Activated CD8-positive, alpha-beta T cell treated with anti-CD3 and anti-CD28 coated beads for 36 hours (primary cell): ENCODE data around the gene BTG4. TPM values are rescaled to one million over a fixed set of nuclear protein-coding genes. Genes with fewer than 3 reads are reported as not detected.
A peak's percentile ranks its signal among the peaks of the same experiment; 100 is the strongest.

Source experiments
- ATAC-seq: fragments of 200-7000 bp; cut with Tn5 transposase; one replicate; pipeline ENCODE4 v1.10.0; 2021; ENCODE audit warnings: mild to moderate bottlenecking, moderate library complexity
- CTCF ChIA-PET: fragments of 350-600 bp; sonication (Branson Sonifier 250); formaldehyde crosslinking; loops from one replicate; lab custom pipeline; 2021; ENCODE audit warnings: antibody characterized with exemption; lab: Charles Lee
- POLR2A ChIA-PET: fragments of 350-600 bp; sonication (Branson Sonifier 250); formaldehyde crosslinking; loops from one replicate; lab custom pipeline; 2021; ENCODE audit warnings: antibody characterized with exemption; lab: Charles Lee
- DNase-seq: peaks from one replicate; pipeline ENCODE4 v3.0.0-alpha.2; 2020
- H3K27ac Mint-ChIP-seq: one replicate; pipeline ENCODE4 v1.8.0; 2021; ENCODE audit warnings: mild to moderate bottlenecking, mixed read lengths
- H3K27me3 Mint-ChIP-seq: one replicate; pipeline ENCODE4 v1.8.0; 2021; ENCODE audit warnings: mixed read lengths
- H3K36me3 Mint-ChIP-seq: one replicate; pipeline ENCODE4 v1.8.0; 2021; ENCODE audit warnings: low read depth, mixed read lengths
- H3K4me1 Mint-ChIP-seq: one replicate; pipeline ENCODE4 v1.8.0; 2021; ENCODE audit warnings: low read depth, mixed read lengths
- H3K4me3 Mint-ChIP-seq: one replicate; pipeline ENCODE4 v1.8.0; 2021; ENCODE audit warnings: mild to moderate bottlenecking, moderate library complexity, mixed read lengths
- H3K9me3 Mint-ChIP-seq: one replicate; pipeline ENCODE4 v1.8.0; 2021; ENCODE audit warnings: mixed read lengths
- intact Hi-C: fragments of 100-400 bp; cut with micrococcal nuclease; formaldehyde crosslinking; loops from one replicate; pipeline ENCODE4 v1.10.0; 2022
- total RNA-seq, 2 experiments: library from RNA; stranded (reverse); gene quantifications; one replicate each; pipeline ENCODE4 v1.2.3, GENCODE V29; 2021
- TF ChIP-seq, protein P1 (sequence below): fragments of 200-600 bp; IDR thresholded peaks from one replicate; pipeline ENCODE4 v1.8.0; 2022; ENCODE audit warnings: antibody characterized with exemption, mild to moderate bottlenecking

The BTG4 gene
- under 1 TPM; 0.36 to 0.98 TPM for total RNA-seq

DNA sequence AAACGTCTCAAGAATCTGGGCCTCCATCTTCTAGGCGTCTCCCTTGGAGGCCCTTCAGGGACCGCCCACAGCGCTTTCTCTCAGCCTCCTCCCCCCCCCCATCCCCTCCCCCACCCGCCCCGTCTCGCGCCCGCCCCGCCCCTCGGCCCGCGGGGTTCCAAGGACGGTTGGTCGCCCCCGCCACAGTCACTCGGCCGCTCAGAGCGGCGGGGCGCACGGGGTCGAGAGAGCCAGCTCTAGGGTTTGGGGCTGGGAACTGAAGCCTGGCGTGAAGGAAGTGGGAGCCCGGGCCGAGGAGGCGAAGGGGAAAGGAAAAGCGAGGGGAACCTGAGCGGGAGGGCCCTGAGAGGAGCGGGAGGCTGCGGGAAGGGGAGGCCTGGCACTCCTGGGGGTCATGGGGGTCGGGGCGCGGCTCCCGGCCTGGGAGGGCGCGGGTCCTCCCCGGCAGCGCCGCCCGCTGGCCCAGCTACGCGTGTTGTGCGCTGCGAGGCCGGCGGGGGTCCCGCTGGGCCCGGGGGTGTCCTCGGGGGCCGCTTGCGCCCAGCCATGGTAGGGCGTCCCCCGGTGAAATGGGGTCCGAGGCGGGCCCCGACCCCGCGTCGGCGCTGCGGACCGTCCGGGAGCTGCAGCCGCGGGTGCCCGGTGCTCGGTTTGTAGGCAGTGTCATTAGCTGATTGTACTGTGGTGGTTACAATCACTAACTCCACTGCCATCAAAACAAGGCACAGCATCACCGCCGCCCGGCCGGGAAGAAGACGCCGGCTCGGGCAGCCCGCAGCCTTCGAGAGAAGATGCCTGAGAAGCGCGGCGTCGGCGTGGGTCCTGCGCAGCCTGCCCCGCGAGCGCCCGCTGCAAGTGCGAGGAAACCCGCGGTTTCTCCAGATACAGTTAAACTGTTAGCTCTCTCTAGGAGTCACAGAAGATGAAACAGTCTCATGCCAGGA lies at the start of gene BTG4:
BTG4 (minus strand) TSS at position 91 of the 944 bp plus-strand sequence. CDS start 13,610 bp downstream, outside the sequence.
- POLR2A ChIA-PET = interaction anchor here (0.5 to 2.0 kb wide), 6 partner anchors 12 to 66 kb away, joined by 3 to 10 read pairs (median 4); no protein-coding TSS in a partner anchor
- CTCF ChIA-PET = interaction anchor here (0.8 to 2.3 kb wide), 12 partner anchors 10 to 92 kb away, joined by 3 to 11 read pairs (median 4); no protein-coding TSS in a partner anchor
- peak within 1 kb of the TSS; percentile 79 for H3K27ac Mint-ChIP-seq
- peaks cover 14% of the 10 kb centered on the region for H3K4me1 Mint-ChIP-seq
- intact Hi-C loops = no loop called here
- DNase-seq (peak; percentile 54), ATAC-seq (peak; percentile 59)
- TF ChIP-seq, protein P1, sequence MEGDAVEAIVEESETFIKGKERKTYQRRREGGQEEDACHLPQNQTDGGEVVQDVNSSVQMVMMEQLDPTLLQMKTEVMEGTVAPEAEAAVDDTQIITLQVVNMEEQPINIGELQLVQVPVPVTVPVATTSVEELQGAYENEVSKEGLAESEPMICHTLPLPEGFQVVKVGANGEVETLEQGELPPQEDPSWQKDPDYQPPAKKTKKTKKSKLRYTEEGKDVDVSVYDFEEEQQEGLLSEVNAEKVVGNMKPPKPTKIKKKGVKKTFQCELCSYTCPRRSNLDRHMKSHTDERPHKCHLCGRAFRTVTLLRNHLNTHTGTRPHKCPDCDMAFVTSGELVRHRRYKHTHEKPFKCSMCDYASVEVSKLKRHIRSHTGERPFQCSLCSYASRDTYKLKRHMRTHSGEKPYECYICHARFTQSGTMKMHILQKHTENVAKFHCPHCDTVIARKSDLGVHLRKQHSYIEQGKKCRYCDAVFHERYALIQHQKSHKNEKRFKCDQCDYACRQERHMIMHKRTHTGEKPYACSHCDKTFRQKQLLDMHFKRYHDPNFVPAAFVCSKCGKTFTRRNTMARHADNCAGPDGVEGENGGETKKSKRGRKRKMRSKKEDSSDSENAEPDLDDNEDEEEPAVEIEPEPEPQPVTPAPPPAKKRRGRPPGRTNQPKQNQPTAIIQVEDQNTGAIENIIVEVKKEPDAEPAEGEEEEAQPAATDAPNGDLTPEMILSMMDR = peak; percentile 14
- peak within 1 kb of the TSS; percentile 78 for H3K4me3 Mint-ChIP-seq
- no peaks in the 10 kb centered on the region for H3K9me3 Mint-ChIP-seq
- no peaks in the 10 kb centered on the region for H3K36me3 Mint-ChIP-seq
- peaks cover 41% of the 10 kb centered on the region for H3K27me3 Mint-ChIP-seq

DNA sequence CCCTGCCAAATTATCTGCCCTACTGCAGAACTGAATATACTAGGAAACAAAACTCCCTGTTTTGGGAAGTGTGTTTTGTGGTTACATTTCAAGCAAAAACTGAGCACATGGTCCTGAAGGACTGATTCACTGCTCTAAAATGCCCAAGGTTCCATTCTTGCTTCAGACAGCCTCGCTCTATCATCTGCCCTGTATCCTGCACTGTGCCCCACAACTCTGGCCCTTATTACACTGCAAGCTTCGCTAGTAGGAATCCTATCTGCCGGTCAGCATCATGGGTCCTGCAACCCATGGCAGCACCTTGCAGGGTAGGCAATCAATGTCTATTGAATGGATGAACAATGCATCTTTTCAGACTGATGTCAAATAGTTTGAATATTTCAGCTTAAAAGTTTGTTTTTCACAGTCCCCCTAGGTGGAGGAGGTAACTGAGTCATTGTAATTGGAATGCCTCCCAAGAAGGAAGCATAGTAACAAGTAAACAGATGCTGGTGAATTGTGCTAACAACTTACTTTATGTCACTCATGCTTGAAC lies 49.7 kb upstream of the BTG4 start:
- POLR2A ChIA-PET = no interaction called here
- no peak overlapping the region for H3K4me3 Mint-ChIP-seq
- ATAC-seq (no peak), DNase-seq (no peak)
- TF ChIP-seq, protein P1 = no peak
- intact Hi-C loops = loop anchor here (5.0 kb wide), 1 partner anchor 105 kb away; no protein-coding TSS in a partner anchor
- no peak overlapping the region for H3K27ac Mint-ChIP-seq
- no peaks in the 10 kb centered on the region for H3K9me3 Mint-ChIP-seq
- CTCF ChIA-PET = interaction anchor here (1.5 to 5.5 kb wide), 4 partner anchors 11 to 279 kb away, joined by 3 to 39 read pairs (median 10); no protein-coding TSS in a partner anchor
- H3K36me3 Mint-ChIP-seq = peaks cover 19% of the 10 kb centered on the region
- H3K4me1 Mint-ChIP-seq = peaks cover 4% of the 10 kb centered on the region
- H3K27me3 Mint-ChIP-seq = no peaks in the 10 kb centered on the region

DNA sequence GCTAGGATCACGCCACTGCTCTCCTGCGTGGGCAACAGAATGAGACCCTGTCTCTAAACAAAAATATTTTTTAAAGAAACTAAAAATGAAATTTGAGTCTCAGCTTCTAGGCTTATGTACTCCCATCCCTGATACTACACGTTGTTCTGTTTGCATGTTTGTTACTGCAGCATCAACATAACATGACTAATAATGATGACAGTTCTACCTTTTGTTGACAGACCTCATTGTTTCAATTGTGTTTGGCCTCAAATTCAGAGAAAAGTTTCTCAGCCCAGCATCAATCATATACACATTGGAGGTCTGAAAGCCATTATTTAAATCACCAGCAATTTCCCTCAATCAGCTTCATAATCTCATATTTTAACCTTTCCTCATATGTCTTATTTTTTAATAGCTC lies 49.1 kb upstream of the BTG4 start:
- DNase-seq = no peak
- Mint-ChIP-seq H3K4me3 (no peak overlapping the region), H3K27me3 (no peaks in the 10 kb centered on the region), H3K9me3 (peaks cover 2% of the 10 kb centered on the region), H3K4me1 (peaks cover 4% of the 10 kb centered on the region), H3K36me3 (peaks cover 24% of the 10 kb centered on the region), H3K27ac (no peak overlapping the region)
- no peak for ATAC-seq
- CTCF ChIA-PET = interaction anchor here (1.5 to 5.5 kb wide), 4 partner anchors 11 to 279 kb away, joined by 3 to 39 read pairs (median 10); no protein-coding TSS in a partner anchor
- intact Hi-C loops = loop anchor here (5.0 kb wide), 1 partner anchor 104 kb away; no protein-coding TSS in a partner anchor
- POLR2A ChIA-PET = no interaction called here
- TF ChIP-seq, protein P1 = no peak

DNA sequence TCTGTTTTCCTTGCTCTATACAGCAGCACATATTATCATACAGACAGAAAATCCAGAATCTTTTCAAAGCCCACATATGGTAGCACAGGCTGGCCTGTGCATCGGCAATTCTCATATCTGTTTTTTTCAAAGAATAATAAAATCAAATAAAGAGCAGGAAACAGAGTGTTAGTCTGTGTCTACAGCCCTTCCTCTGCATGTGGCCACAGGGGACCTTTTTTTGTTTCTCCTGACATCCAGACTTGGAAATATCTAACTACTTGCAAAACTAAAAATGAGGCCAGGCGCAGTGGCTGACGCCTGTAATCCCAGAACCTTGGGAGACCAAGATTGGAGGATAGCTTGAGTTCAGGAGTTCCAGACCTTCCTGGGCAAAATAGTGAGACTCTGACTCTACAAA lies 48.6 kb upstream of the BTG4 start:
- peaks cover 28% of the 10 kb centered on the region for H3K36me3 Mint-ChIP-seq
- no peak for DNase-seq

More for the DNA sequence above, 48.6 kb upstream of the BTG4 start:
- TF ChIP-seq, protein P1 = no peak
- Mint-ChIP-seq H3K27me3 (no peaks in the 10 kb centered on the region), H3K9me3 (peaks cover 5% of the 10 kb centered on the region), H3K27ac (no peak overlapping the region), H3K4me1 (peaks cover 4% of the 10 kb centered on the region), H3K4me3 (no peak overlapping the region)
- ATAC-seq = no peak
- ChIA-PET POLR2A (no interaction called here), CTCF (interaction anchor here (1.5 to 5.5 kb wide), 4 partner anchors 10 to 280 kb away, joined by 3 to 39 read pairs (median 10); no protein-coding TSS in a partner anchor)
- intact Hi-C loops = loop anchor here (5.0 kb wide), 1 partner anchor 103 kb away; no protein-coding TSS in a partner anchor
